HEK293 (cell line): Measurements from ENCODE around the gene UMAD1.

Experiments
- SP2 ChIP-seq: fragments of 450-650 bp; formaldehyde crosslinking; IDR thresholded peaks from 2 replicates; pipeline ENCODE4 v1.5.1; 2016; ENCODE audit warnings: missing biosample characterization, missing genetic modification characterization
- ZNF24 ChIP-seq: fragments of 450-650 bp; formaldehyde crosslinking; IDR thresholded peaks from 2 replicates; pipeline ENCODE4 v1.5.1; 2016; ENCODE audit warnings: missing biosample characterization, missing genetic modification characterization

DNA sequence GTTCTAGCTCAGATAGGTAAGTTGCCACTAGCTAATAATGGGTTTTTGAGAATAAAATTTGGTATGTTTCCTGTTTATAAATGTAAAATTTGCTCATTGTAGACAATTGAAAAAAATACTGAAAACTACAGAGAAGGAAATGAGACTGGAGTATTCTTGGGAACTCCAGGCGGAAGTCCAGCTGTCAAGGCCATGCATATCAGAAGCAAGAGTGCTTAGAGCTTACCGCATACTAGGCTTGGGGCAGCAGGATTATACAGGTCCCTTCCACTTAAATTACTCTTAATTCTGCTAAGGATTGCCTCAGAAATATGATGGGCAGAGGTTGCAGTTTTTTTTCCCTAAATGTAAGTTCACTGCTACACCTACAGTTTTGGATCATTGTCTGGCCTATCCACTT is 26.6 kb downstream of the UMAD1 start:
- TF ChIP-seq SP2 (no peak), ZNF24 (no peak)
